Tongue (tissue), 2 donors: Measurements from ENCODE around the gene OR9Q2. TPM values are rescaled to one million over a fixed set of nuclear protein-coding genes. Genes with fewer than 3 reads are reported as not detected.
"Not testable (repeated sequence)": the region's sequence is repeated elsewhere in the genome, so short reads cannot be mapped to it uniquely, and the experiment has no call there.

ENCODE experiments used
- DNase-seq: peaks from one replicate; pipeline ENCODE4 v3.0.0-alpha.2; 2015
- total RNA-seq: library from RNA; depleted of rRNA; stranded (reverse); fragments of >200 nt; gene quantifications from one replicate; pipeline ENCODE4 v1.2.3, GENCODE V29; 2014

Gene OR9Q2
- total RNA-seq: not detected

DNA sequence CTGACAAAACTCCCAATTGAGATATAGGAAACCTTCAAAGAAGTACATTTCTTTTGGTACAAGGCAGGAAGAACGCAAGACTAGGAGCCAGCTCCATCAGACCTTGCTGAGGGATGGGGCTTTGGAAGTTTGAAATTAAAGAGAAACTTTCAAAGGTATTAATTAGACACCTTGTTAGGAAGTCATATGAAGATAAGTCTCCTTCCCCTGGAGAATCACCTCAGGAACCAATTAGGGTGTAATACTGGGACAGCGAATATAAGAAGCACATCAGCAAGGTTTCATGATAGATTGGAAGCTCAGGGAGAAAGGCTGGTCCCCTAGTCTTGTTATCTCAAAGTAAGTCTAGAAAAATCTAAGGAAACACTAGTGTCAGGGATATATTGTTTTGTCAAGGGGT is at the start of gene OR9Q2:
Gene OR9Q2 (plus strand): TSS at position 301 of the 400 bp plus-strand sequence. CDS start 1,421 bp downstream, outside the sequence.
- no peak for DNase-seq

DNA sequence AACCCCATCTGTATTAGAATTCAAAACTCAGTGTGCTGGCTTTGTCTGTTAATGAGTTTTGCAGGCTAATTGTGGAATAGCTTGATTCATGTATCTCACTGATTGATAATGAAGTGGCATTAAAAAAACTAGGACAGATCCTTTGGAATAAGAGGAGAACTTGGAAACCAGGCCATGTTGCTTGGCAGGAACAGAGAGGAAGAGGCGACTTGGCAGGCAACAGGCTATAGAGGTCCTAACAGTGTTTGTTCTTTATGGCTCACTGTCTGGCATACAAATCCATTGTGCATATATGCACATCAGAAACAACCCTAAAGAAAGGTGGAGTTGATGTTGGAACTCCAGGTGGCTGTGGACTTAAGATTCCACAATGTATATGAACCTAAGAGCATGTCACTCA is 46.1 kb upstream of the OR9Q2 start:
- no peak for DNase-seq

DNA sequence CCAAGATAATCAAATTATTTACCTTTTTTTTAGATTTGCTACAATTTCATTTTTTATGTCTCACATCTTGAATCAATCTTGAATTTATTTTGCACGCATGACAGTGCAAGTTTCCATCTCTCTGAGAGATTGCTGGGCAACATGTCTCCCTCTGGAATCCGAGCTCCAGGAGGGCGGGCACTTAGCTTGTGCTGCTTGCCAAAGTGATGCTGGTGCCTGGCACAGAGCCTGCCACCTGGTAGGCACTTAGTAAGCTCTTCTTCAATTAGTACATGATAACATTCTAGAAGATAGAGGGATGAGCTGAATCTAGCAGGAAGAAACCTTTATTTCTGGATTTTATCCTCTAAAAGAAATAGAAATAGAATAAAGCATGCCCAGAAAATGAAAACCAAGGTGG is 36.1 kb upstream of the OR9Q2 start:
- peak; percentile 1 for DNase-seq

DNA sequence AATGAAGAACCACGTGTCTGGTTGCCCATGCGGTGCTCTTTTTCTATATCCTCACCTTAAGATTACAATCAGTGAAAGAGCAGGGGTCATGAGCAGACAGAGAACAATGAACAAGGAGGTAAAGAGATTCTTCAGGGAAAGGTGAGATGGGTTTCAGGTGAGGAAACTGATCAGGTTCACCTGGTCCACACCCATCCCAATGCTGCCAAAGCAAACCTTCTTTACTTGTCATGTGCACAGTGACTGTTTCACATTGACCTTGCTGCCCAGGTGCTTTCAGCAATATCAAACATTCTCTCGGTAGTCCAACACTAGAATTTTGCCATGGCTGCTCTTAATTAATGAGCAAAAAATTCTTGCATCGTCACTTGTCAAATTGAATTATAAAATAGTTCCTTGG is 24.5 kb upstream of the OR9Q2 start:
- DNase-seq: no peak

DNA sequence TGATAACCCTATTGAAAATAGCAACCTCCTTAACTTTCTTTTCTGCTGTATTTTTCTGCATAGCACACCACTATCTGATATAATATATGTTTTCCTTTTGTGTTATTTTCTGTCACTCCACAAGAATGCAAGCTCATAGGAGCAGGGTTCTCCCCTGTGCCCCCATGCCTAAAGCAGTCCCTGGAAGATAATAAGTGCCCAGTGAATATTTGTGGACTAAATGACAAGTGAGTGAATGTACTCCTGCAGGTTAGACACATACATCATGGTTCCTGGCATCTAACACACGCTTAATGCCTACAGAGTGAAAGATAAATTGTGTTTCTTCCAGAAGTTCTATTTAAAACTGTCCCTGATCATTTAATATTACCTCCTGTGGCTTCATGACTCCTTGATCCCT is 23.9 kb upstream of the OR9Q2 start:
- no peak for DNase-seq

DNA sequence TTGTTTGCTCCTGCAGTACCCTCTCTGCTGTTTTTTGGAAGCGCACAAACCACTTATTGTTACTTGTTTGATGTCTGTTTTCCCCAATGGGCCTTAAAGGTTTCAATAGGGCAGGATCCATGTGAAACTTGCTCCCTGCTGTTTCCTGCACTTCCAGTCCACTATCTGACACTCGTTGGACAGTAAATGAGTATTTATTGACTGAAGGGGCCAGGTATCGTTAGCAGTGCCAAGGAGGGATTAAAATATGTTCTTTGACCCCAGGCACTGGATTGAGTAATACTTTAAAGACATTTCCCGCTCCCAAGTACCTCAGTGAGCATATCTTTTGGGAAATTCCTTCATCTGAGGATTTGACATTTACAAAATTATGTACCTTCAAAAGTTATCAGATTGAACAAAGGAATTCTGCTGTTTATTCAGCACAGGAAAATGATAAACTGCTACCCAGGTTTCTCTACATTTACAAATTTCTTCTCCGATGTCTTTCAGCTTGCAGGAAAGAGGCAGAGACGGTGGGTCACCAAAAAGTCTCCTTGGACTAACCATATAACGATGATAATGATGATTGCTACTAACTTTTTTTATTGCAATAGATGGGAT is 23.3 kb upstream of the OR9Q2 start:
- DNase-seq: no peak

DNA sequence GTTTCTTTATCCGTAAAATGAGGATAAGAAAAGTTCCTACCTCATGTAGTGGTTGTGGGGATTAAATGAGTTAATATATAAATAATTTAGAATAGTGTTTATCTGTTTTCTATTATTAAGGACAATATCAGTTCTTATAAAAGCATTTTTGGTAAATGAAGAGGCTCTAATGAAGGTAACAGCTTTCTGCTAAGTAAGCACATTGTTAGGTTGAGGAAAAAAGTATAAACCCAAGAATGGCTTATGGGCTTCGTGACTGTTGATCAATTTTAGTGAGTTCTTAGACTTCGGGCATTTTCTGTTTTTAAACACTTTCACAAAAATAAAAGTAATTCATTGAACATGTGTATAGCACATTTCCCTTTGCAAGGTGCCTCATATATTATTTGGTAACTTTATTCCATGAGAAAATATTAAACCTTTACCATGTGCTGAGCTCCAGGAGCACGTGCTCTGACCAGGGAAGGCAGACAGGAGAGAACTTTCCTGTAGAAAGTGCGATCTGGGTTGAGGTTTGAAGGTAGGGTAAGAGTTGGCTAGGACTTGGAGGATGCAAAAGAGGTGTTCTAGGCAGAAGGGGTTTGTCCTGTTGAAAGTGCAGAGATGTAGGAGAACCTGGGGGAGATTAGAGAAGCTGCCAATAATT is 11.3 kb upstream of the OR9Q2 start:
- DNase-seq: no peak

DNA sequence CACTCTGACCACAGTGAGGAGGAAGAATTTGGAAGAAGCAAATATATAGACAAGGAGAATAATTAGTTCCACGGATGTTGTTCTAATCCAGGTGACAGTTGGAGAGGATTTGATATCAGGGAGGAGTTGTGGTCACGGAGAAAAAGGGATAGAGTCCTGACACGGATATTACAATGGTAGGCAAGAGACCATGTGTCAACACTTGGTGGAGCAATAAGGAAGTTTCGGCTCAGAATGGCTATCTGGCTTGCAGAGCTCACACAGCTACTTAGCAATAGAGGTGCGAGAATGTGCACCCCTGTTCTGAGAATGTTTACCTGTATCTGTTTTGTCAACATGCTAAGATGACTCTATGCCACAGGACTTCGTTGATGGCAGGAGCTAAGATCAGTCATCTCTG is 10.4 kb upstream of the OR9Q2 start:
- no peak for DNase-seq

- DNase-seq: no peak
Observed at GRCh38 chr11:58179648-58180047, 9.2 kb upstream of the OR9Q2 start.

DNA sequence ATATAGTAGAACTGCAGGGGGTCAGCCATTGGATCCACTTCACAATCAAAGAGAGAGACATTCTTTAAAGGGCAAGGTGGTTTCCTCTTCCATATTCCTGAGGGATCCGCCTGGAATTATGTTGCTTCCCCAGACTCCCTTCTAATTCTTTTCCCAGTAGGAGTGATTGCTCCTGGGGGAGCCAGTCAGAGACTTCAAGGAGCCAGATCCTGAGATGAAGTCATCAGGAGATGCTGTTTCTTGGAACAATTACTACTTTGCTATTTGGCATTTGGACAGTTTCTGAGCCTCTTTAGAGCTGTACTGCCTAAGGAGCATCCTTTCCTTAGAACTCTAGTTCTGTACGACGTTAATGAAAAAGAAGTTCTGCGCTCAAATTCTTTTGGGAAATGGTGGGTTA is 1.9 kb upstream of the OR9Q2 start:
- DNase-seq: no peak

DNA sequence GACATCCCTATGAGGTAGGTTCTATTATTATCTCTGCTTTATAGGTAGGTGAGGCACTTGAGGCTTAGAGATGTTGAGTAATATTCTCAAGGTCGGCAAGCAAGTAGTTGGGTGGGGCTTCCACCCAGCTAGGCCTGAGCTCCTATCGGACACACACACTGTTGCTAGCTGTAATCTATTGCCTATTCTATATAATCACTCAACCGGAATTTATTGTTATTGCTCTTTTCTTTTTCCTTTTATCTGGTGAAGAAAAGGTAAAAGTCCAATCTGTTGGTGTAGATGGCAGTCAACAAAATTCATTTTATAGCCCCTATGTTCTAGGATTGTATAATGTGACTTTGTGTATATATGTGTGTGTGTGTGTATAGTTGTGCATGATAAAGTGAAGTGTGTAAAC is 3.4 kb downstream of the OR9Q2 start:
- DNase-seq: no peak

GRCh38 chr11:58193391-58193790 is 4.5 kb downstream of the OR9Q2 start:
- no peak for DNase-seq

DNA sequence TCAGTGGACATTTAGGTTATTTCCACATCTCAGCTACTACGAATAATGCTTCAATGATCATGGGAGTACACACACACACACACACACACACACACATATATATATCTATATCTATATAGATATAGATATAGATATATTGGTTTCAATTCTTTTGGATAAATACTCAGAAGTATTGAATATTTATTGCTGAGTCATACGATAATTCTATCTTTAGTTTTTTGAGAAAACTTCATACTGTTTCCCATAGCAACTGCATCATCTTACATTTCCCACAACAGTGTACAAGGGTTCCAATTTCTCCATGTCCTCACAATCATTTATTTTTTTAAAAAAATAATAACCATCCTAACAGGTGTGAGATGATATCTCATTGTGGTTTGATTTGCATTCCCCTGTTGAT is 7.1 kb downstream of the OR9Q2 start:
- DNase-seq: no peak

- no peak for DNase-seq
Observed at GRCh38 chr11:58199271-58199670, 10.4 kb downstream of the OR9Q2 start.

DNA sequence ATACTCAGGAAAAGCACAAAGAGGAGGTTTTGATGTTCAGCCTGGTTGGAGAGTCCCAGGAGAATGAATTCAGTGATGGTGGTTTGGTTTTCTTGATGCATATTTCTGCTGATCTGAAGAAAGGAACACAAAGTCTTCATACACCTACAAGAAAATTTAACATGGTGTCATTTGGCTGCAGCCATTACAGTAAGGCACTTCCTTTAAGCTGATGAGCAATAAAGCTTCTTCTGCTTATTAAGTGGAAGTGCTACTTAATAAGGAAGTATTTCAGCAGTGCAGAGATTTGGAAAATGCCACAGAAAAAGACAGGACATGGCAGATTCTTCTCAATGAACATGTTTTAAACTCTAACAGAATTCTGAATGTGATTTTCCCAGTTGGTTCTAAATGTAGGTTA is 15.2 kb downstream of the OR9Q2 start, which contains the start of gene OR1S2:
Gene OR1S2 (minus strand): TSS at position 101 of the 400 bp plus-strand sequence. CDS start 0 bp downstream, at position 101.
- no peak for DNase-seq

DNA sequence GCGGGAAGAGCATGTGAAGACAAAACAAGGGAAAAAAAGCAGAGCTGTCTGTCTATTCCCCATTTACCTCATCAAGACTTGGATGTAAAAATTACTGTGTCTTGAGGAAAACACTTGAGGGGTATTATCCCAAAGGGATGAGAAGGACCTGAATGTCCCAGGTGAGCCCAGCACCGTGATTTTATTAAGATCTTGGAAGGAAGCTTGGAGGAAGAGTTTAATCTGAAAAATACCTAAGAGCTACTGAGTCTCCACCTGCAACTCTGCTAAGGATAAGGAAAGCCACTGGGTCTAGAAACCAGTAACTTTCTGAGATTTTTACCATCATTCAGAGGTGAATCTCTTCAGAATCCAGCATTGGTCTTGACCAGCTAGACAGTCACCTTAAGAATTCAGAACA is 23.6 kb downstream of the OR9Q2 start, which contains the start of gene OR1S1:
Gene OR1S1 (plus strand): TSS at position 301 of the 400 bp plus-strand sequence.
- DNase-seq: not testable (repeated sequence)

- DNase-seq: no peak
Observed at GRCh38 chr11:58216476-58216875, 27.6 kb downstream of the OR9Q2 start.

DNA sequence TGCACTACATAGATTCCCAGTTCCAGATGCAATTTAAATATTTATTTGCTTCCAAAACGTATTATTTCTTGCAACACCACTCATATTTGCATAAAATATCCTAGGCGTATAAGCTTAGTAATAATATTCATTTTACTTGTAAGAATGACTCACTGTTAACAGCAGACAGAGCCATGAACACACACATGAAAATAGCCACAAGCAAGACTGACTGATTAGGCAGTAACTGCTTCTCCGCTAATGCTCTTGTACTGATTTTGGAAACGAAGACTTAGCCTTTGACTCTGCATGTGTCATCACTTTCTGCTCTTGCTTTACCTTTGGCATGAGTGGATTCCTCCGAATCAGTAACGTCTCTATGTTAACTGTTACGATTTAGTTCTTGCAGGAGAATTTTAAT is 33.9 kb downstream of the OR9Q2 start:
- DNase-seq: no peak

DNA sequence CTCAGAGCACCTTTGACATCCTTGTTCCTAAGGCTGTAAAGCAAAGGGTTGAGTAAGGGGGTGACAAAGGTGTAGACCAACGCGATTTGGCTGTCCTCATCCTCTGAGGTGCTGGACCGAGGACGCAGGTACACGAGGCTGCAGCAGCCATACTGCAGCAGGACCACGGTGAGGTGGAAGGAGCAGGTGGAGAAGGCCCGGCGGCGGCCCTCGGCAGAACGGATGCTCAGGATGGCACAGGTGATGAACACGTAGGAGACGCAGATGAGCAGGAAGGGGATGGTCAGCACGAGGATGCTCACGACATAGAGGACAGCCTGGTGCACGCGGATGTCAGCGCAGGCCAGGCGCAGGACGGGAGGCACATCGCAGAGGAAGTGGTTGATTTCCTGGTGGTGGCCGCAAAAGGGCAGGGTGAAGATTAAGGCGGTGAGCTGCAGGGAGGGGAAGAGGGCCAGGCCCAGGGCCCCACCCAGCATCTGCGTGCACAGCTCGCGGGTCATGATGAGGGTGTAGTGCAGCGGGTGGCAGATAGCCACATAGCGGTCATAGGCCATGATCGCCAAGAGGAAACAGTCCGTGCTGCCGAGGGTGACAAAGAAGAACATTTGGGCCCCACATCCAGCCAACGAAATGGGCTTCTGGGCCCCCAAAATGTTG is 39.2 kb downstream of the OR9Q2 start:
- DNase-seq: no peak
